Measurements from ENCODE around the gene KCNIP4.

DNA sequence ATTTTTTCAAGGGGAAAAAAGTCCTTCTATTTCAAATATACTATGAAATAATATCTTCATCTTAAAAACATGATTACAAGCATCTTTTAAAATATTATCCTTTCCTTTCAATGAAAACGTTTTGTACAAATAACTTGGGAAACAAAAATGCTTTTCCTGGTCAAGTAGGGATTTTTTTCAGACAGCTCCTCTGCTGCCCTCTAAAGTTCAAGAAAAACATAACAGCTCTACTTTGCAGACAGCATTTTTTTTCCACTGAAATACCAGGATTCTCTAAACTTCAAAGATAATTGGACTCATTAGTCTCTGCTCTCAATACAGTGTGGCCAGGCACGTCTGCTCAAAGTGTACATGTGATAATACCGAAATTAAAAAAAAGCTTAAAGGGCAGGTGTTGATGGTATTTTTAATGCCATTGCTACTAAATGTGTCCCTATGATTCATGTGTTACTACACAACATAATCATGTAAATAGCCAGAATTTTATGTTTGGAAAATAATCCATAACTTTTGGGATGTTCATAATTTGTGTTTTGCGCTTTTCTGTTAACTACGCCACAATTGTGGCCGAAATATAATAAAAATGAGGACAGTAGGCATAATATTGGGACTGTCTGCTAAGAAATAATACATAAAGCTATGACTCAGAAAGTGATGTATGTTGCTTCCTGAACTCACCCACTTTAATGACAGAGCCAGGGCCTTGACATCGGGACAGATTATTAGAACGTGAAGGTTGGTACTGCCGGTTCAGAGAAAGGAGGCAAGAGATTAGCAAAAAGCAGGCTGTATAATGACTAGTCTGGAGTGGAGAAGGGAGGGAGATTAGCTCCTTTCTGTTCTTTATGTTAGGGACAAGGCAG, 478.9 kb downstream of the KCNIP4 start:
- TF ChIP-seq, protein P1, sequence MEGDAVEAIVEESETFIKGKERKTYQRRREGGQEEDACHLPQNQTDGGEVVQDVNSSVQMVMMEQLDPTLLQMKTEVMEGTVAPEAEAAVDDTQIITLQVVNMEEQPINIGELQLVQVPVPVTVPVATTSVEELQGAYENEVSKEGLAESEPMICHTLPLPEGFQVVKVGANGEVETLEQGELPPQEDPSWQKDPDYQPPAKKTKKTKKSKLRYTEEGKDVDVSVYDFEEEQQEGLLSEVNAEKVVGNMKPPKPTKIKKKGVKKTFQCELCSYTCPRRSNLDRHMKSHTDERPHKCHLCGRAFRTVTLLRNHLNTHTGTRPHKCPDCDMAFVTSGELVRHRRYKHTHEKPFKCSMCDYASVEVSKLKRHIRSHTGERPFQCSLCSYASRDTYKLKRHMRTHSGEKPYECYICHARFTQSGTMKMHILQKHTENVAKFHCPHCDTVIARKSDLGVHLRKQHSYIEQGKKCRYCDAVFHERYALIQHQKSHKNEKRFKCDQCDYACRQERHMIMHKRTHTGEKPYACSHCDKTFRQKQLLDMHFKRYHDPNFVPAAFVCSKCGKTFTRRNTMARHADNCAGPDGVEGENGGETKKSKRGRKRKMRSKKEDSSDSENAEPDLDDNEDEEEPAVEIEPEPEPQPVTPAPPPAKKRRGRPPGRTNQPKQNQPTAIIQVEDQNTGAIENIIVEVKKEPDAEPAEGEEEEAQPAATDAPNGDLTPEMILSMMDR (IDR thresholded peaks at IDR 0.05; ENCODE audit: poor library complexity), result peak; percentile 72
- TF ChIP-seq EZH2 (IDR thresholded peaks at IDR 0.05; ENCODE audit: borderline replicate concordance), result no peak

All from hepatocyte (in vitro differentiated cells).